Hematopoietic multipotent progenitor cell treated with erythropoietin and hydrocortisone succinate and interleukin-3 and kit ligand, for 17 days (in vitro differentiated cells): Measurements from ENCODE around the gene ANKRD13B.

Experiments
- DNase-seq: peaks from one replicate; pipeline ENCODE4 v3.0.0-alpha.2; 2015; ENCODE audit warnings: low spot score

The ANKRD13B gene

GRCh38 chr17:29581583-29582253, 11.2 kb upstream of the ANKRD13B start:
- DNase-seq = no peak

DNA sequence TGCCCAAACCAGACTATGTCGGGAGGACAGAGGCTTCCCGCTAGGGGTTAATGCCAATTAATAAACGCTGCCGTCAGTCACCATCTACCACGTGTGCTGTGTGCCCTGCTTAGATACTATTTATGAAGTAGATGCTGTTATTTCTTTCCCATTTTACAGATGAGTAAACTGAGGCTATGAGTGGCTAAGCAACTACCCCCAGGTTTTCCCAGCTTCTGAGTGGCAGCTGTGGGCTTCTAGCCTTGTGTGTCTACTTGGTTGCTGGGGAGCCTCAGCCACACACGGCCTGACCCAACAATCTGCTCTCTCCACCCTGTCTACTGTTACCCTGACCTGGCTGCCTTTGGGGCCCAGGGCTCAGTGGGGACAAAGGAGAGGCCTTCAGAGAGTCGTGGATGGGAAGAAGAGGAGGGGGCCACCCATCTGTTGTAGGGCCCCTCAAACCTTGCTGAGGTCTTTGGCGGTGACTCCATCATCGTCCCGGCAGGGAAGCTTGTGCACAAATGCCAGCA, 10.6 kb upstream of the ANKRD13B start:
- DNase-seq = no peak

DNA sequence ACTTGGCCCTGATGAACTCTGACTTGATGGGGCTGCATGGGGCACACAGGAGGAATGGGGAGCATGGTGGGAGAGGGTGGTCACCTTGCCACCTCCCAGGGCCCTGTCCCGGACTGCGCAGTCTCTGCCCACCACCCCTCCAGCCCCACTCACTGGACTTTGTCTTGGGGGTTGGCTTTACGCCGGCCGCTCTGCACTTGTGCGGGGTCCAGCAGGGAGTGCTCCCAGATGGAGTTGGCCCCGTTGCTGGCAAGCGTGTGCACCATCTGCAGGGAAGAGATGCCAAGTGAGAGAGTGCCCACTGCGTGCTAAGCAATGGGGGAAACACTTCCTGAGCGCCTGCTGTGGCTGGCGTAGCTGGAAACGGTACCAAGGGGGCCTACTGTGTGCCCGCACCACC, 10.2 kb upstream of the ANKRD13B start:
- no peak for DNase-seq

DNA sequence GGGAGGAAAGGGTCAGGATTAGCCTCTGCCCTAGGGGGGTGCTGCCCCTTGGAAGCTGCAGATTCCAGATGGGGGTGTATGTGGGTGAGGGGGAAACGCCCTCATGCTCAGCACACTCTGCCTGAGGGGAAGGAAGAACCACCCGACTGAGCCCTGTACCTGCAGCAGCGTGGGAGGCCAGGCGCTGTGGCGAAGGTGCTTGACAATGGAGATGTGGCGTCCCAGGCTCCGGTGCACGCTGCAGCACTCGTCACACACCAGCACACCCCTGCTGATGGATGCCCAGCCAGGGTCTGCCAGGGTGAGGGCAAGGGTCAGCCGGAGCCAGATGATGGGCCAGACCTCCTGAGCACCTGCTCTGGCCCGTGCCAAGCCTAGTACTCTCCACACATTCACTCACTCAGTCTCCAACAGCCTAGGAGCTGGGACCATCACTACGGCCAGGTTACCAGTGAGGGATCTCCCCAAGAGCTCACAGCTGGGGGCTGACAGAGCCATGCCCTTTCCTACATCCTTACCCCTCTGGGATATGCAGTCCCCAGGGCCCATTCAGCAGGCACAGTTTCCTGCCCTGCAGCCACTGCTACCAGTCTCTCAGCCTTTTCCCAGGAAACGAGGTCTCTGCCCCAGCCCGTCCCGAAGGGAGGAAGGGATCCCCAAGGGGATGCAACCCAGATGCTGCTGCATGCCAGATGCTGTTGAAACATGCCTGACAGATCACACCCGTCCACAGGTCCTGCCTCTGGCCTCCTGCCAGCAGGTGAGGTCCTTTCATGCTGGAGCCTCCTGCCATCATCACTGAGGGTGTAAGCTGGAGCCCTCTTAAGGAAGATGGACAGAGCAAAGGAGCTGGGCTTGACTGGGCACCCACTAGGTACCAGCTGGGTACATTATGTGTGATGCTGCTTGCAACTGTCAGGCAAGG, 9.3 kb upstream of the ANKRD13B start:
- no peak for DNase-seq

- no peak for DNase-seq
These were observed 8.4 kb upstream of the ANKRD13B start for GRCh38 chr17:29584452-29585079.

DNA sequence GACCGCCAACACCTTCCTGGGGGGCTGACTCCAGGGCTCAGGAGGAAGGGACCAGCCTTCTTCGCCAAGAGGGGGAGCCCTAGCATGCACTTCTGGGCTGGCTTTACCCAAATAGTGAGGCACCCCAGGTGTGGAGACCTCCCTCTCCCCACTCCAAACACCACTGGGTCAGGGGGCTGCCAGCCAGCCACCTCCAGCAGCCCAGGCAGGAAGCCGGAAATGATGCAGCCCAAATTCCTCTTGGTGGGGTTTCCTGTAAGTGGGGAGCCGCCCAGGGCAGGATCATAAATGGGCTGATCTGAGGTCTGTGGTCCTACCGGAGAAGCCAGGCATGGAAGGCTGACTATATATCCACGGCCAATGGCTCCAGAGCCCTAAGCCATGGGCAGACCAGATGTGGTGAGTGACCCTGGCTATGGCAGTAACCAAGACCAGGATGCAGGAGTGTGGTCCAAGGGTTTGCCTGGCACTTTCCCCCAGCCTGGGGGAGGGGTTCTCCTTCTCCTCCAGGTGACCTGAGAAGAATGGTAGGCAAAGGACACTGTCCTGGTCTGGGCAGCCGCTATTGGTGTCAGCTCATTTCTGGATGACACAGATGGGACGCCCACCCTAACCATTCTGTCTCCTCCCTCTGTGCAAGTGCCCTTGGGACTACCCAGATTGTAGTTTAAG, 7.7 kb upstream of the ANKRD13B start:
- no peak for DNase-seq

DNA sequence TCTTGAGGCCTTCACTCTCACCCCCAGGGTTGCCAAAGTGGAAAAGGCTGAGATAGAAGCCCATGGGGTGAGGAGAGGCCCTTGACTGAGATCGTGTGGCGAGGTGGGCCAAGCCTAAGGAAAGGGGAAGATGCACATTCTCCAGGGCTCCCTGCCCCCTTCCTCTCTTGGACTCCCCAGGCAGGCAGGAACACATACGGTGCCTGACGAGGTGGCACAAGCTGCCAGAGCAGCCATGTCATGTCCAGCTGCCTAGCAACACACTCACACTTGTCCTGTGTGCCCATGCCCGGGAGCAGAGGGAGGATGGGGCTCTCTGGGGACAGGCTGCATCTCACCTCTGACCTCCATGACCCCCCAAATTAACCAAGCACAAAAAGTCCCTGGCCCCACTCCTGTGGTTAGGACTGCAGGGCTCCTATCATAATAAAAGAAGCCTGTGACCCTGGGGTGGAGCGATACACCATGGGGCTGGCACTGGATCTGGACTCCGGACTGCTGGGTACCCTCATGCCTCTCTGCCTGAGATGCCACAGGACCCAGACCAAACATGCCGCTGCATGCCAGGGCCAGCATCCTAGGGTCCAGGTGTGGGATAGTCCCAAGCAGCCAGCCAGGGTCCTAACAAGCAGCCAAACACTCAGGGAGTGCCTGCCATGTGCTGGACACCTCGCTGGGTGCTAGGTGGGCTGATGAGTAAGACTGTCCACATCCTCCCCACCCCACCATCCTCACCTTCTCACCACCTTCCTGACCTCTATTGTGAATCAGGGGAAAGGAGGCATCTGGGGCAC, 6.1 kb upstream of the ANKRD13B start:
- no peak for DNase-seq

- DNase-seq = no peak
These were observed 5.3 kb upstream of the ANKRD13B start for GRCh38 chr17:29587591-29587990.

DNA sequence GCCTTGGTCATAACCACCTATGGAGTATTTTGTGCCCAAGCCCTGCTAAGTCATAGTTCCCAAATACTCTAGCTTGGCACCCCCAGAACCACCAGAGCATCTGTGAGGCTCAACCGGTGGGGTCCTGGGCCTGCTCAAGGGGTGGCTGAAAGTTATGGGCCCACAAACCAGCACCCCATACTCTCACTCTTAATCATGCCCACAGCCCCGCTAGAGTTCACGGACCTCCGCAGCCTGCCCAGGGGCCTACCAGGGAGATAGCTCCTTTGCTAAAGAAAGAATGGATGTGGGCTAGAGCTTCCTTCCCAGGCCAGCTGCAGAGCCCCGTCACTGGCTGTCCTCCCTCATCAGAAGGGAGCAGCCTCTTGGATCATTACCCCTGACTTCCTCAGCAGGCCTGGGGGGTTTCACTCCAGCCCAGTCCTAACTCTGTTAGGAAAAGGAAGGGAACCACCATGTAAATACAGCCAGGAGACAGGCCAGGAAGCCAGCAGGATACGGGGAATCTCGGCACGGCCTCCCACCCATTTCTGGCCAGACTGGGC, 4.8 kb upstream of the ANKRD13B start:
- no peak for DNase-seq

DNA sequence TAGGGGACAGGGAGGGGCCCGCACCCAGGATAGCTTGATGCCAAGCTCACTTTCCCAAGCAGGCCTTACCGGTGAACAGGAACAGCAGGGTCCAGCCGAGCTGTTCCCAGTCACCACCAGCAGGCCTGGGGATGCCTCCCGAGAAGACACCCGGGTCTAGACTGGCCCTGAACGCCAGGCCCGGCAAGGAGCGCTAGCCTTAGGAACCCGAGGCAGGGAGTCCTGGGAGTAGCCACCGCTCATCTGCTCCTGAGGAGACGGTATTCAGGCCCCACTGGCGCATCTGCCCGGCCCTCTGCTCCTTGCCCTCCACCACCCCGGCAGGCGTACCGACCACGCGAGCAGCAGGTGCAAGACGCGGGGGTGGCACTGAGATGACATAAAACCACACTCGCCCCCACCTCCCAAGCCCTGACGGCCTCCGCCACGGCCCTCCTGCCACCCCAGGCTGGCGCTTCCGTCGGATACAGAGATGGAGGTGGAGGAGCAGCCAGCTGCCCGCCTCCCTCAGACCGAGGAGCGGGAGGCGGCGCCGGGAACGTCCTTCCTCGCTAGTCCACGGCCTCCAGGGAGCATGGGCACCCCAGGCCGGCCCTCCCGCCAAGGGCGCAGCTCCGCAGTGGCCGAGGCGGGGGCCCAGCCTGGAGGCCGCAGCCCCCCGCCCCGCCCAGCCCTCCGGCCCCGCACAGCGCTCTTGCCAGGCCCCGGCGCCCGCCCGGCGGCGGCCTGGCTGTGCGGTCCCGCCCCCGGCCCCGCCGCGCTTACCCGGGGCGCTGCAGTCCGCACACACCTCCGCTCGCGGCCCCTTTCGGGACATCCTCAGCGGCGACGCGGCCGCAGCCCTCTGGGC, 4.1 kb upstream of the ANKRD13B start:
- no peak for DNase-seq

DNA sequence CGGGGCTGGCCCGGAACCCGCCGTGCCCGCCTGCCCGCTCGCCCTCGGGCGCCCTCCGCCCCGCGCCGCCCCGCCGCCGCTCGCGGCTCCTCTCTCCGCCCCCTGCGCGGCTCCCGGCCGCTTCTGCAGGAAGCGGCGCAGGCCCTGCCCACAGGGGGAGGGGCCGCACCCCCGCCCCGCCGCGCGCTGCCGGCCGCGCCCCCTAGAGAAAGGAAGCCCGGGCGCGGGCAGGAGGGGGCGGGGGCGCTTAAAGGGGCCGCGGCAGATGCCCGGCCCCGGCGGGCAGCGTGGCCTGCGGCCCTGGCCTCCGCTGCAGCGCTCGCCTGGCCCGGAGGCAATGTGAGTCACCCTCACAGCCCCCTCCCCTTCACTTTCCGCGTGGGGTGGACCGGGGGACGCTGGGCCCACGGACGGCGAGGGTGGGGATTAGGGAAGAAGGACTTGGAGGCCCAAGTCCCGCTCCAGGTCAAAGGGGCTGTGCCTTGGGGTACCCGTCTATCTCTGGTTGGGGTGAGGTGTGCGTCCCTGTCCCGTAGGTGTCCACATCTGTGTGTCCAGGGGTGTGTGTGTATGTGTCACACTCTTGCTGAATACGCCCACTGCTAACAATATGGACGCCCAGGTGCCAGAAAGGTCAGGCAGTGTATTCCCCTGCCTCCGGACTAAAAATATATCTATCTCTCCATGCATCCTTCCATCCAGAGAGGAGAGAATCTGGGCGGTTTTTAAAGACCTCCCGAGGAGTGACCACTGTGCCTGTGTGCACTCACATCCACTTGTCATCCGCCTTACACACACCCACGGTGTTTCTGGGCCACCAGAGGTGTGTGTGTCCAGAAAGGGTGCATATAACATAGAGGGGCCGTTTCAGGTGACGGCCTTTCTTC, 3.2 kb upstream of the ANKRD13B start, which contains the start of gene GIT1:
TSS of gene GIT1 (minus strand) at position 125 of the 887 bp plus-strand sequence. CDS start 270 bp downstream, outside the sequence.
- DNase-seq = peak; percentile 47

GRCh38 chr17:29590411-29591145, 2.4 kb upstream of the ANKRD13B start:
- DNase-seq = no peak

GRCh38 chr17:29591146-29591736, 1.7 kb upstream of the ANKRD13B start:
- no peak for DNase-seq

DNA sequence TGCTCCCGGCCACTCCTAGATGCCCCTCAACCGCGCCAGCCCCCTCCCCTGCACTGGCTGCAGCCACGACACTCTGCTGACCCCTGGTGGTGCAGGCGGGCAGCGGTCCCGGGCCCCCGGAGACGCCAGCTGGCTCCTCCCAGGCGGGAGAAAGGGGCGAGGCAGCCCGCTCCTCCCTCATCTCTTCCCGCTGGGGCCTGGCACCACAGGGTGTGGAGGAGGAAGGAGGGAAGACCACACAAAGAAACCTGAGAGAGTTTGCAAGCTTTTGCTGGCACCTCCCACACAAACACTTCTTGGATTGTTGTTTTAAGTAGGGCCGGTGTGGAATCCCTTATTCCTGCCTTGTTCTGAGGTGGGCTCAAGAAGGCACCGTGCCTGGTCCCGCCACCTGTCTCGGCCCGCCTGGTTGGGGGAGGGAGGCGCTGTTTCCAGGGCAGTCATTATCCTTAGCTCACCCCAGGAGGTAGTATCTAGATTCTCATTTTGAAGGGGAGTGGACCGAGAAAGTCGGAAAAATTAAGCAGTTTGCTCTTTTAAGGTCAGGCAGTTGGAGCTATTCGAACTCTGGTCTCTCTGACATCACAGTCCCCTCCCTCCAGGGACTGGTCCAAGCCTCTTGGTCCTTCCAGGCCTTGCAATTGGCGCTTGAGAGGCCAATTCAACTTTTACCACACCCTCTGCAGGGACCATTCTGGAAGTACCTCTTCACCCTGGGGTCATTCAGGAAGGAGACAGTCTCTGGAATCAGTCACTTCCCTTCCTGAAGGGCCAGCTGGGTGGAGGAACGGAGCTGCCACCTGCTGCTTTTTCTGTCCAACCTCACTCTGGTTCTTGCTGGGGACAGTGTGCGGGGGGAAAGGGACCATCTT, 959 bp upstream of the ANKRD13B start:
- DNase-seq = peak; percentile 36

GRCh38 chr17:29593591-29594518, 923 bp downstream of the ANKRD13B start:
- no peak for DNase-seq
